ENCODE data around the gene ABCA3. TPM values are rescaled to one million over a fixed set of nuclear protein-coding genes. Genes with fewer than 3 reads are reported as not detected.

The ABCA3 gene
- total RNA-seq, 4 donors from 2014 or later: 7.5 to 27.5 (median 12.3) TPM

DNA sequence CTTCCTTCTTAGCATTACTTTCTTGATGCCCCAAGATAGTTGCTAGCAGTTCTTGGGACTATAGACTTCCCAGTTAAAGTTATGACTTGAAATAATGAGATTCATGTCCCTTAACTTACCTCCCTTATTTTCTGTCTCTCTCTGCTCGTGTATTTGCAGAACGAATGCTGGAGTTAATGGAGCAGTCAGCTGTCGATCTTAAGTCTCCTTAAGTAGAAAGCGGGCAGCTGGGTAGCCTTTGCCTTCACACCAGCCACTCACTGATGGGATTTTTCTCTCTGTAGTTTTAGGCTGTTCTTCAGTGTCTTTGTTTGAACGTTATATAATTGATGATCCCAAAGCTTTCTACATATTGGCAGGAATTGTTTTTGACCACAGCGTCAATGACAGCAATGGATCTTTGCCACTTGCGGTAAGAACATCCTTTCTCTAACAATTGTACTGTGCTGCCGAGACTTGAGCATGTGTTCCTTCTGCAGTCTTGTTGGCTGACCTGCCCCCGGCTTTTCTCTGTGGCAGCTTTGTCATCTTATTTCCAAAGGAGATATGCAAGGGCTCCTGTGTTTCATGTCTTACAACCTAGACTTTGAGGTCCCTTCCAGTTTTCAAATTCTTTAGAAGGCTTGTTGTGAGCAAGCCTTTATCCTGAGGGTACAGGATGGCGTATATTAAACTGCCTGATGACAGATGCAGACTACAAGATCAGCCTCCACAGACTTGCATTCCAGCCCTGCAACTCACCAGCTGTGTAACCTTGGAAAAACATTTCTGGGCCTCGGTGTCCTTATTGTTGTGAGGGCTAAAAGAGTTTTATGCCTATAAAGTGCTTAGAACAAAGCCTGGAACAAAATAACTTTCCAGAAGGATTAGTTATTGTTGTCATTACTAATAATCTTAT lies 25.1 kb upstream of the ABCA3 start:
- TF ChIP-seq POLR2AphosphoS5 (IDR thresholded peaks at IDR 0.05) (no peak), EP300 (IDR thresholded peaks at IDR 0.05) (no peak), POLR2A (IDR thresholded peaks at IDR 0.05) (no peak)
- TF ChIP-seq, protein P1, sequence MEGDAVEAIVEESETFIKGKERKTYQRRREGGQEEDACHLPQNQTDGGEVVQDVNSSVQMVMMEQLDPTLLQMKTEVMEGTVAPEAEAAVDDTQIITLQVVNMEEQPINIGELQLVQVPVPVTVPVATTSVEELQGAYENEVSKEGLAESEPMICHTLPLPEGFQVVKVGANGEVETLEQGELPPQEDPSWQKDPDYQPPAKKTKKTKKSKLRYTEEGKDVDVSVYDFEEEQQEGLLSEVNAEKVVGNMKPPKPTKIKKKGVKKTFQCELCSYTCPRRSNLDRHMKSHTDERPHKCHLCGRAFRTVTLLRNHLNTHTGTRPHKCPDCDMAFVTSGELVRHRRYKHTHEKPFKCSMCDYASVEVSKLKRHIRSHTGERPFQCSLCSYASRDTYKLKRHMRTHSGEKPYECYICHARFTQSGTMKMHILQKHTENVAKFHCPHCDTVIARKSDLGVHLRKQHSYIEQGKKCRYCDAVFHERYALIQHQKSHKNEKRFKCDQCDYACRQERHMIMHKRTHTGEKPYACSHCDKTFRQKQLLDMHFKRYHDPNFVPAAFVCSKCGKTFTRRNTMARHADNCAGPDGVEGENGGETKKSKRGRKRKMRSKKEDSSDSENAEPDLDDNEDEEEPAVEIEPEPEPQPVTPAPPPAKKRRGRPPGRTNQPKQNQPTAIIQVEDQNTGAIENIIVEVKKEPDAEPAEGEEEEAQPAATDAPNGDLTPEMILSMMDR (IDR thresholded peaks at IDR 0.05): no peak
- no peak overlapping the region for H3K4me3 ChIP-seq
- no peaks in the 10 kb centered on the region for H3K9me3 ChIP-seq
- no peaks in the 10 kb centered on the region for H3K36me3 ChIP-seq
- H3K27ac ChIP-seq: no peak overlapping the region
- WGBS, 2 donors (ENCODE audit: low coverage in 1 of 2): 37 to 40% methylated on average over 11 of the region's 11 CpGs
- H3K27me3 ChIP-seq: peaks cover 8% of the 10 kb centered on the region
- no peak for ATAC-seq
- H3K4me1 ChIP-seq: no peaks in the 10 kb centered on the region

DNA sequence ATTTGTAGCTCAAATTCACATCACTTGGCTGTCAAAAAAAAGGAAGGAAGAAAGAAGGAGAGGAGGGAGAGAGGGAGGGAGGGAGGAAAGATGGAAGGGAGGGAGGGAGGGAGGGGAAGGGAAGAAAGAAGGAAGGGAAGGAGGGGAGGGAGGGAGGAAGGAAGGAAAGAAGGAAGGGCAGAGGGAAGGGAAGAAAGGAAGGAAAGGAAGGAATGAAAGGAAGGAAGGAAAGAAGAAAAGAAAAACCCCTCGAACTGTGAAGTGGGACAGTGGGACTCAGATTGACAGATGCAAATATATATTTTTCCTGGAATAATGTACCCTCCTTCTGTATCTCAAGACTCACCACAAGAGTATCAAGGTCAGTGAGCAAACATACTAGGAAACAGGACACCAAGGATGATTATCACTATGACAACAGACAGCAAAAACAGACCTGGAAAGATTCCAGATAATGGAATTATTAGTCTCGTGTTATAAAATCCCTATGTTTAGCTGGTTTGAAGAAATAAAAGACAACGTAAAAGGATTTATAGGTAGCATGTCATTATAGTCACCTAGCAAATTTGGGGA lies 24.2 kb upstream of the ABCA3 start:
- Histone ChIP-seq H3K36me3 (no peaks in the 10 kb centered on the region), H3K9me3 (no peaks in the 10 kb centered on the region), H3K4me1 (no peaks in the 10 kb centered on the region), H3K27me3 (peaks cover 10% of the 10 kb centered on the region), H3K4me3 (no peak overlapping the region), H3K27ac (no peak overlapping the region)
- ATAC-seq: no peak
- TF ChIP-seq POLR2A (IDR thresholded peaks at IDR 0.05) (no peak), EP300 (IDR thresholded peaks at IDR 0.05) (no peak), POLR2AphosphoS5 (IDR thresholded peaks at IDR 0.05) (no peak)
- TF ChIP-seq, protein P1 (IDR thresholded peaks at IDR 0.05): no peak
- WGBS, 2 donors (ENCODE audit: low coverage in 1 of 2): 33 to 39% methylated on average over 2 to 3 of the region's 3 CpGs

DNA sequence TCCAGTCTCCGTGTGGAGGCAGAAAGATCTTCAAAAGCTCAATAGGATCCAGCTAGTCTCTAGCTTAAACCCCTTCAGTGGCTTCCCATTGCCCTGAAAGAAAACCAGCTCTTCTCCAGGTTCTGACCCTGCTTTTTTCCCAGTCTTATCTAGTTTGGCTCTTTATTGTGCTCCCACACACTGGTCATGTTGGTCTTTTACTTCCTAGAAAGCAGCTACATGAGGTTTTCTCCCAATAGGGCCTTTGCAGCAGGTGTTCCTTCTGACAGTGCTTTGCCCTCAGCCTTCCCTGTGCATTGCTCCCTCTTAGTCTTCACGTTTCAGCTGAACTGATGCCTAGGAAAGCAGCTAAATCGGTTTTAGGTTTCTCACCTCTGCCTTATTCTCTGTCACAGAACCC lies 21.7 kb upstream of the ABCA3 start:
- Histone ChIP-seq H3K36me3 (no peaks in the 10 kb centered on the region), H3K4me1 (no peaks in the 10 kb centered on the region), H3K27ac (no peak overlapping the region), H3K4me3 (no peak overlapping the region), H3K9me3 (no peaks in the 10 kb centered on the region), H3K27me3 (peaks cover 26% of the 10 kb centered on the region)
- TF ChIP-seq POLR2AphosphoS5 (IDR thresholded peaks at IDR 0.05) (no peak), POLR2A (IDR thresholded peaks at IDR 0.05) (no peak), EP300 (IDR thresholded peaks at IDR 0.05) (no peak)
- TF ChIP-seq, protein P1 (IDR thresholded peaks at IDR 0.05): no peak
- 64 to 65% methylated on average over 3 of the region's 3 CpGs for WGBS, 2 donors (ENCODE audit: low coverage in 1 of 2)
- ATAC-seq: no peak

DNA sequence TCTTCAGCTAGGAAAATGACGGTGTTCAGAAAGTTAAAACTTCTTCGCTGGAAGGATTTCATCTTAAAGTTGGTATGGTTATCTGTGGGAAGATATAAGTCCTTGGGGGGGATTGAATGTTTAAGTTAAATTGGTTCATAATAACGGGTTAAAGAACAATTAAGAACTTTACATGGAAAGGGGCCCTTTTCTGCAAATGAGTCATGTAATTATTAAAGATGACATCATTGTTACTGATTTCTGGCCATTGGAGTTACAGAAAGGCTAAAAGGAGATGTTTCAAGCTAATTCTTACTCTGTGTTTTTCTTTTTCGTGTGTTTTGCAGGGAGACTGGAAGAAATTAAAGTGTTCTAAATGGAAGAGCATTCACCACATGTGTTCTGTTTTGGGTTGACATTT lies 20.6 kb upstream of the ABCA3 start:
- no peak for ATAC-seq
- TF ChIP-seq POLR2A (IDR thresholded peaks at IDR 0.05): no peak
- no peak for TF ChIP-seq POLR2AphosphoS5 (IDR thresholded peaks at IDR 0.05)
- TF ChIP-seq, protein P1 (IDR thresholded peaks at IDR 0.05): no peak
- TF ChIP-seq EP300 (IDR thresholded peaks at IDR 0.05): no peak
- H3K4me1 ChIP-seq: no peaks in the 10 kb centered on the region

More for the DNA sequence above, 20.6 kb upstream of the ABCA3 start:
- no peaks in the 10 kb centered on the region for H3K36me3 ChIP-seq
- H3K27me3 ChIP-seq: peaks cover 26% of the 10 kb centered on the region
- WGBS, 2 donors (ENCODE audit: low coverage in 1 of 2): 54 to 69% methylated on average over 4 of the region's 4 CpGs
- no peak overlapping the region for H3K27ac ChIP-seq
- no peak overlapping the region for H3K4me3 ChIP-seq
- no peaks in the 10 kb centered on the region for H3K9me3 ChIP-seq

All from gastroesophageal sphincter (tissue), 4 donors.